ENCODE data around the gene PNP. TPM values are rescaled to one million over a fixed set of nuclear protein-coding genes. Genes with fewer than 3 reads are reported as not detected.
A peak's percentile ranks its signal among the peaks of the same experiment; 100 is the strongest.
"Not testable (repeated sequence)": the region's sequence is repeated elsewhere in the genome, so short reads cannot be mapped to it uniquely, and the experiment has no call there.

Gene PNP
- polyA plus RNA-seq, 3 donors from 2014 or later, result 38.8 to 71.6 (median 69.6) TPM

- peak overlapping the region; percentile 29 to 71 (median 58) for H3K4me3 Mint-ChIP-seq
- H3K27me3 Mint-ChIP-seq (ENCODE audit: low read depth in 3 of 3), result peaks cover 0 to 2% (median 1%) of the 10 kb centered on the region in 3 donors
- peaks cover 50 to 76% of the 10 kb centered on the region in 2 donors for H3K4me1 Mint-ChIP-seq
- peak overlapping the region; percentile 11 to 84 (median 68) for H3K27ac Mint-ChIP-seq
- no peaks in the 10 kb centered on the region for H3K9me3 Mint-ChIP-seq
- H3K36me3 Mint-ChIP-seq, result no peaks in the 10 kb centered on the region
- DNase-seq, result no peak
Measured at GRCh38 chr14:20489093-20489994, 20.1 kb downstream of the PNP start.

- H3K4me1 Mint-ChIP-seq, result peaks cover 46 to 70% of the 10 kb centered on the region in 2 donors
- H3K27ac Mint-ChIP-seq, result peak overlapping the region in 3 of 6 donors; percentile 26 to 83 (median 59)
- H3K4me3 Mint-ChIP-seq, result peak overlapping the region in 3 of 5 donors; percentile 34 to 63 (median 42)
Measured at GRCh38 chr14:20490563-20490962, 21.4 kb downstream of the PNP start.

GRCh38 chr14:20492486-20492885 lies 23.3 kb downstream of the PNP start:
- no peaks in the 10 kb centered on the region for H3K9me3 Mint-ChIP-seq
- no peak overlapping the region for H3K4me3 Mint-ChIP-seq
- DNase-seq, result no peak
- peaks cover 35 to 51% of the 10 kb centered on the region in 2 donors for H3K4me1 Mint-ChIP-seq
- H3K27ac Mint-ChIP-seq, result no peak overlapping the region
- H3K27me3 Mint-ChIP-seq (ENCODE audit: low read depth in 3 of 3), result peaks cover 2 to 6% (median 3%) of the 10 kb centered on the region in 3 donors
- no peaks in the 10 kb centered on the region for H3K36me3 Mint-ChIP-seq

More at GRCh38 chr14:20490563-20490962, 21.4 kb downstream of the PNP start:
- no peaks in the 10 kb centered on the region for H3K36me3 Mint-ChIP-seq
- H3K27me3 Mint-ChIP-seq (ENCODE audit: low read depth in 3 of 3), result peaks cover 0 to 2% (median 1%) of the 10 kb centered on the region in 3 donors
- H3K9me3 Mint-ChIP-seq, result no peaks in the 10 kb centered on the region
- no peak for DNase-seq

- no peaks in the 10 kb centered on the region for H3K36me3 Mint-ChIP-seq
- H3K9me3 Mint-ChIP-seq, result no peaks in the 10 kb centered on the region
- peaks cover 27 to 40% of the 10 kb centered on the region in 2 donors for H3K4me1 Mint-ChIP-seq
- no peak overlapping the region for H3K4me3 Mint-ChIP-seq
- no peak for DNase-seq
- no peak overlapping the region for H3K27ac Mint-ChIP-seq
- peaks cover 2 to 6% (median 2%) of the 10 kb centered on the region in 3 donors for H3K27me3 Mint-ChIP-seq (ENCODE audit: low read depth in 3 of 3)
Measured at GRCh38 chr14:20493634-20494033, 24.4 kb downstream of the PNP start.

- Mint-ChIP-seq H3K27ac (no peak overlapping the region), H3K4me3 (no peak overlapping the region), H3K36me3 (no peaks in the 10 kb centered on the region), H3K4me1 (peaks cover 15 to 24% of the 10 kb centered on the region in 2 donors), H3K27me3 (ENCODE audit: low read depth in 3 of 3) (peaks cover 2 to 6% (median 2%) of the 10 kb centered on the region in 3 donors), H3K9me3 (no peaks in the 10 kb centered on the region)
- DNase-seq, result no peak
Measured at GRCh38 chr14:20494935-20495766, 25.9 kb downstream of the PNP start.

- Mint-ChIP-seq H3K4me3 (no peak overlapping the region), H3K27me3 (ENCODE audit: low read depth in 3 of 3) (peaks cover 3 to 4% (median 3%) of the 10 kb centered on the region in 3 donors), H3K36me3 (no peaks in the 10 kb centered on the region), H3K4me1 (no peaks in the 10 kb centered on the region), H3K27ac (no peak overlapping the region), H3K9me3 (no peaks in the 10 kb centered on the region)
- no peak for DNase-seq
Measured at GRCh38 chr14:20498622-20499021, 29.4 kb downstream of the PNP start.

- Mint-ChIP-seq H3K36me3 (no peaks in the 10 kb centered on the region), H3K4me3 (no peak overlapping the region), H3K27me3 (ENCODE audit: low read depth in 3 of 3) (peaks cover 3 to 6% (median 5%) of the 10 kb centered on the region in 3 donors), H3K27ac (no peak overlapping the region), H3K4me1 (no peaks in the 10 kb centered on the region), H3K9me3 (no peaks in the 10 kb centered on the region)
- no peak for DNase-seq
Measured at GRCh38 chr14:20499108-20499507, 29.9 kb downstream of the PNP start.

- H3K27ac Mint-ChIP-seq, result no peak overlapping the region
- peaks cover 5 to 8% (median 6%) of the 10 kb centered on the region in 3 donors for H3K27me3 Mint-ChIP-seq (ENCODE audit: low read depth in 3 of 3)
- no peaks in the 10 kb centered on the region for H3K9me3 Mint-ChIP-seq
- no peak overlapping the region for H3K4me3 Mint-ChIP-seq
- H3K36me3 Mint-ChIP-seq, result no peaks in the 10 kb centered on the region
- no peak for DNase-seq
- no peaks in the 10 kb centered on the region for H3K4me1 Mint-ChIP-seq
Measured at GRCh38 chr14:20499881-20500280, 30.7 kb downstream of the PNP start.

GRCh38 chr14:20501346-20501745 lies 32.1 kb downstream of the PNP start:
- DNase-seq, result no peak
- H3K4me1 Mint-ChIP-seq, result no peaks in the 10 kb centered on the region
- H3K4me3 Mint-ChIP-seq, result no peak overlapping the region
- H3K36me3 Mint-ChIP-seq, result no peaks in the 10 kb centered on the region
- peaks cover 3 to 4% (median 4%) of the 10 kb centered on the region in 3 donors for H3K27me3 Mint-ChIP-seq (ENCODE audit: low read depth in 3 of 3)
- H3K9me3 Mint-ChIP-seq, result no peaks in the 10 kb centered on the region
- H3K27ac Mint-ChIP-seq, result no peak overlapping the region

GRCh38 chr14:20503898-20504297 lies 34.7 kb downstream of the PNP start:
- Mint-ChIP-seq H3K4me1 (no peaks in the 10 kb centered on the region), H3K27me3 (ENCODE audit: low read depth in 3 of 3) (peaks cover 3 to 4% (median 4%) of the 10 kb centered on the region in 3 donors), H3K27ac (no peak overlapping the region), H3K36me3 (no peaks in the 10 kb centered on the region), H3K9me3 (no peaks in the 10 kb centered on the region), H3K4me3 (no peak overlapping the region)
- no peak for DNase-seq

GRCh38 chr14:20506276-20506675 lies 37.1 kb downstream of the PNP start:
- not testable (repeated sequence) for H3K4me1 Mint-ChIP-seq; H3K27ac Mint-ChIP-seq; H3K4me3 Mint-ChIP-seq; DNase-seq; H3K36me3 Mint-ChIP-seq; H3K27me3 Mint-ChIP-seq (ENCODE audit: low read depth in 3 of 3); H3K9me3 Mint-ChIP-seq

- H3K4me1 Mint-ChIP-seq; H3K27ac Mint-ChIP-seq; DNase-seq; H3K36me3 Mint-ChIP-seq; H3K27me3 Mint-ChIP-seq (ENCODE audit: low read depth in 3 of 3); H3K4me3 Mint-ChIP-seq; H3K9me3 Mint-ChIP-seq: not testable (repeated sequence)
Measured at GRCh38 chr14:20506752-20507151, 37.5 kb downstream of the PNP start.

GRCh38 chr14:20507537-20507936 lies 38.3 kb downstream of the PNP start:
- H3K27me3 Mint-ChIP-seq (ENCODE audit: low read depth in 3 of 3); H3K27ac Mint-ChIP-seq; DNase-seq; H3K36me3 Mint-ChIP-seq; H3K4me3 Mint-ChIP-seq; H3K9me3 Mint-ChIP-seq; H3K4me1 Mint-ChIP-seq: not testable (repeated sequence)

GRCh38 chr14:20508367-20508766 lies 39.2 kb downstream of the PNP start:
- Mint-ChIP-seq H3K27me3 (ENCODE audit: low read depth in 3 of 3) (peaks cover 4 to 7% (median 6%) of the 10 kb centered on the region in 3 donors), H3K36me3 (no peaks in the 10 kb centered on the region), H3K9me3 (no peaks in the 10 kb centered on the region), H3K4me1 (no peaks in the 10 kb centered on the region), H3K27ac (no peak overlapping the region), H3K4me3 (no peak overlapping the region)
- no peak for DNase-seq

Data from immature natural killer cell (primary cell).